NCI-H526 (cell line): ENCODE data around the gene TBC1D32.
A peak's percentile ranks its signal among the peaks of the same experiment; 100 is the strongest.
"Not testable (repeated sequence)": the region's sequence is repeated elsewhere in the genome, so short reads cannot be mapped to it uniquely, and the experiment has no call there.

Experiments used
- DNase-seq, 2 experiments: peaks; one replicate each; lab custom pipeline; 2025; lab: John Stamatoyannopoulos, UW

Gene TBC1D32

GRCh38 chr6:121333196-121333595 is 1.1 kb downstream of the TBC1D32 start:
- no peak for DNase-seq

GRCh38 chr6:121330516-121330915 is 3.8 kb downstream of the TBC1D32 start:
- no peak for DNase-seq

GRCh38 chr6:121321282-121321681 is 13.0 kb downstream of the TBC1D32 start:
- no peak for DNase-seq

GRCh38 chr6:121319603-121320002 is 14.7 kb downstream of the TBC1D32 start:
- DNase-seq, result no peak

GRCh38 chr6:121319112-121319553 is 15.1 kb downstream of the TBC1D32 start:
- DNase-seq, result no peak

GRCh38 chr6:121314381-121315112 is 19.7 kb downstream of the TBC1D32 start:
- DNase-seq, result no peak

- DNase-seq, result not testable (repeated sequence)
These were observed 22.5 kb downstream of the TBC1D32 start for GRCh38 chr6:121311814-121312213.

GRCh38 chr6:121310495-121310894 is 23.8 kb downstream of the TBC1D32 start:
- DNase-seq, result no peak

- no peak for DNase-seq
These were observed 24.4 kb downstream of the TBC1D32 start for GRCh38 chr6:121309768-121310469.

- DNase-seq, result peak; percentile 43 to 58
These were observed 28.2 kb downstream of the TBC1D32 start for GRCh38 chr6:121305957-121306607.

- no peak for DNase-seq
These were observed 31.4 kb downstream of the TBC1D32 start for GRCh38 chr6:121302882-121303281.

GRCh38 chr6:121301156-121301555 is 33.1 kb downstream of the TBC1D32 start:
- DNase-seq, result not testable (repeated sequence)

- DNase-seq, result no peak
These were observed 36.6 kb downstream of the TBC1D32 start for GRCh38 chr6:121297694-121298093.

GRCh38 chr6:121285041-121285440 is 49.2 kb downstream of the TBC1D32 start:
- no peak for DNase-seq

GRCh38 chr6:121274666-121275295 is 59.5 kb downstream of the TBC1D32 start:
- no peak for DNase-seq

- DNase-seq, result no peak
These were observed 70.5 kb downstream of the TBC1D32 start for GRCh38 chr6:121263742-121264141.

- no peak for DNase-seq
These were observed 73.6 kb downstream of the TBC1D32 start for GRCh38 chr6:121260651-121261102.

- no peak for DNase-seq
These were observed 86.9 kb downstream of the TBC1D32 start for GRCh38 chr6:121247386-121247785.

- DNase-seq, result no peak
These were observed 91.9 kb downstream of the TBC1D32 start for GRCh38 chr6:121242386-121242785.

GRCh38 chr6:121237859-121238258 is 96.4 kb downstream of the TBC1D32 start:
- DNase-seq, result no peak

GRCh38 chr6:121236984-121237383 is 97.3 kb downstream of the TBC1D32 start:
- DNase-seq, result no peak

GRCh38 chr6:121235386-121235785 is 98.9 kb downstream of the TBC1D32 start:
- no peak for DNase-seq
